Astrocyte of the spinal cord (primary cell): ENCODE data around the gene NDP.
A peak's percentile ranks its signal among the peaks of the same experiment; 100 is the strongest.

Source experiments
- DNase-seq: peaks from one replicate; pipeline ENCODE4 v3.0.0; 2011; ENCODE audit warnings: low read depth, low spot score
- H3K4me3 ChIP-seq: 2 replicates; pipeline ENCODE4 v1.5.1; 2011; ENCODE audit warnings: low read depth, mild to moderate bottlenecking, low read length, moderate library complexity
- CTCF ChIP-seq: IDR thresholded peaks from 2 replicates; pipeline ENCODE4 v1.5.1; 2012; ENCODE audit warnings: low read depth, mild to moderate bottlenecking, low read length, inconsistent platforms
- in situ Hi-C: cut with HindIII; loops from 2 replicates; pipeline ENCODE4 v1.10.0; 2017; ENCODE audit warnings: low sequenced_read_pairs

The NDP gene

GRCh38 chrX:43974741-43975465 lies 1.7 kb upstream of the NDP start:
- in situ Hi-C loops = no loop called here
- TF ChIP-seq CTCF = no peak
- no peak overlapping the region for H3K4me3 ChIP-seq
- no peak for DNase-seq

- no peak for DNase-seq
- no peak overlapping the region for H3K4me3 ChIP-seq
- no peak for TF ChIP-seq CTCF
- in situ Hi-C loops = no loop called here
Observed at GRCh38 chrX:43974100-43974475, 898 bp upstream of the NDP start.

- TF ChIP-seq CTCF = no peak
- peak overlapping the region; percentile 36 for H3K4me3 ChIP-seq
- peak; percentile 26 for DNase-seq
- in situ Hi-C loops = no loop called here
Observed at GRCh38 chrX:43971966-43972961, 926 bp downstream of the NDP start.

DNA sequence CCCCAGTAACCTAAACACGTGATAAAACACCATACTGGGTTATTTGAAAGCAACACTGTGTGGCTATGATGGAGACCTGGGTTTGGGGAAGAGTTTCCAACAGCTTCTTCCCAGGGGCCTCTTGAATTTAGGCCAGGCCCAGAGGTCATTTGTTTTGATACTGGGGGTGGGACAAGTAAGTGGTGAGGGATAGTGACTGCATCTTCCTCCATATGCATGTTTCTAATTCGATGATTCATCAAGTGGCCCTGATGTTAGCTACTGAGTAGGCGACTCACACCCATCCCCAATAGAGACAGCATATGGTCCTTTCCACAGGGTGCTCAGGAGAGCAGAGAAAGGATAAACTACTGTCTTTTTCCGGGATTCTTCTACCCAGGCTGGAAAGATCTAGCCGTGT lies 2.7 kb downstream of the NDP start:
- H3K4me3 ChIP-seq = no peak overlapping the region
- TF ChIP-seq CTCF = no peak
- in situ Hi-C loops = no loop called here
- no peak for DNase-seq

- TF ChIP-seq CTCF = no peak
- H3K4me3 ChIP-seq = no peak overlapping the region
- in situ Hi-C loops = no loop called here
- DNase-seq = peak; percentile 47
Observed at GRCh38 chrX:43969504-43970501, 3.4 kb downstream of the NDP start.

DNA sequence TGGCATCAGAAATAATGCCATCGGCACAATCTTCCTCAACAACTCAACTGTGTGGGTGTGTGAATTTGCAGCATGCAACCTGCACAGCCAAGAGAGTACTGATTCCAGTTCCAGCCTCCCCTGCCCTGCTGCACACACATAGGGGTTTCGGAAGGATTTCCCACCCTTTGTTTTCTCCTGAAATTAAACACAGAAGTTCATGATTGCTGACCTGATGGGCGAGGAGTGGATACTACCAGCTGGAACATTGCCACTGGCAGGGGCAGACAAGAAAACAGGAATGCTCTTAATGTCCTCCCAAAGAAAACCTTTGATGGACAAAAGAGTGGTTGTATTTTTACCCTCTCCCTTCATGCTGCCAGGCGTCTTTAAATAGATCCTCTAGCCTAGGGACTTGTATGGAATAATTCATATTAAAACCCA lies 4.8 kb downstream of the NDP start:
- TF ChIP-seq CTCF = no peak
- H3K4me3 ChIP-seq = no peak overlapping the region
- DNase-seq = no peak
- in situ Hi-C loops = no loop called here
